Retinal pigment epithelial cell (primary cell): ENCODE results near the gene HEXD.
"Not testable (repeated sequence)": the region's sequence is repeated elsewhere in the genome, so short reads cannot be mapped to it uniquely, and the experiment has no call there.

Experiments
- DNase-seq: peaks from one replicate; pipeline ENCODE4 v3.0.0-alpha.2; 2010; ENCODE audit warnings: low read depth
- H3K4me3 ChIP-seq: 2 replicates; pipeline ENCODE4 v1.5.1; 2011; ENCODE audit warnings: mild to moderate bottlenecking, low read length, control low read depth, moderate library complexity
- CTCF ChIP-seq: conservative IDR thresholded peaks from 2 replicates; pipeline ENCODE4 v1.5.1; 2011; ENCODE audit warnings: low read depth, low read length, control low read depth, inconsistent platforms

Gene HEXD

GRCh38 chr17:82418001-82418986 is at the start of gene HEXD, which contains the start of gene OGFOD3:
TSS of gene HEXD (plus strand) at chr17:82418347. CDS start at chr17:82419800, 1,453 bp downstream.
TSS of gene OGFOD3 (minus strand) at chr17:82418586. CDS start at chr17:82418485, 101 bp downstream.
- no peak for DNase-seq
- TF ChIP-seq CTCF = no peak
- peak within 1 kb of the TSS; percentile 65 for H3K4me3 ChIP-seq

- H3K4me3 ChIP-seq = no peak overlapping the region
- TF ChIP-seq CTCF = no peak
- DNase-seq = no peak
Measured at GRCh38 chr17:82369211-82369610, 48.9 kb upstream of the HEXD start.

- no peak overlapping the region for H3K4me3 ChIP-seq
- TF ChIP-seq CTCF = no peak
- DNase-seq = no peak
Measured at GRCh38 chr17:82370471-82371332, 47.4 kb upstream of the HEXD start.

- no peak for DNase-seq
- no peak for TF ChIP-seq CTCF
- peak within 1 kb of the TSS; percentile 31 for H3K4me3 ChIP-seq
Measured at GRCh38 chr17:82371333-82372248, 46.6 kb upstream of the HEXD start, which contains the start of gene UTS2R. TSS of gene UTS2R (plus strand) at chr17:82371765. CDS start at chr17:82374325, 2,560 bp downstream.

- TF ChIP-seq CTCF = no peak
- H3K4me3 ChIP-seq = peak overlapping the region; percentile 31
- no peak for DNase-seq
Measured at GRCh38 chr17:82372249-82373071, 45.7 kb upstream of the HEXD start.

GRCh38 chr17:82373072-82373452 is 45.1 kb upstream of the HEXD start:
- not testable (repeated sequence) for DNase-seq, H3K4me3 ChIP-seq
